Kidney (tissue), 14 donors: Measurements from ENCODE around the gene FXYD4. TPM values are rescaled to one million over a fixed set of nuclear protein-coding genes. Genes with fewer than 3 reads are reported as not detected.

ENCODE experiments used
- DNase-seq, 5 donors: peaks; one replicate each; pipeline ENCODE4 v3.0.0-alpha.2; 2013 to 2020
- FAIRE-seq: peaks from 2 replicates; lab custom pipeline; 2012; peaks lifted over from hg19 to GRCh38; lab: Jason Lieb, UNC
- H3K27ac ChIP-seq, 2 donors: one replicate each; pipeline ENCODE4 v1.7.0; 2013; ENCODE audit warnings: low read depth in 2 of 2, low read length in 2 of 2, inconsistent platforms in 1 of 2
- H3K27me3 ChIP-seq: one replicate; pipeline ENCODE4 v1.7.1; 2013; ENCODE audit warnings: low read length, inconsistent platforms; ENCODE audit not compliant: control insufficient read depth, insufficient read depth
- H3K36me3 ChIP-seq, 3 donors: one replicate each; pipeline versions ENCODE4 v1.7.0 to v1.7.1; 2013; ENCODE audit warnings: low read length in 3 of 3, control low read depth in 1 of 3, inconsistent platforms in 1 of 3; ENCODE audit not compliant: insufficient read depth in 3 of 3, control insufficient read depth in 2 of 3
- H3K4me1 ChIP-seq, 3 donors: one replicate each; pipeline versions ENCODE4 v1.7.0 to v1.7.1; 2013; ENCODE audit warnings: low read length in 3 of 3, inconsistent platforms in 1 of 3, low read depth in 1 of 3; ENCODE audit not compliant: control insufficient read depth in 2 of 3, insufficient read depth in 2 of 3
- H3K4me3 ChIP-seq, 3 donors: one replicate each; pipeline versions ENCODE4 v1.7.0 to v1.8.1; 2013; ENCODE audit warnings: low read length in 3 of 3, control low read depth in 1 of 3, inconsistent platforms in 1 of 3
- H3K9ac ChIP-seq, 3 donors: one replicate each; pipeline versions ENCODE4 v1.7.0 to v1.7.1; 2013; ENCODE audit warnings: low read length in 3 of 3, control low read depth in 1 of 3, inconsistent platforms in 1 of 3
- H3K9me3 ChIP-seq, 3 donors: one replicate each; pipeline versions ENCODE4 v1.7.0 to v1.7.1; 2013; ENCODE audit warnings: low read length in 3 of 3, control low read depth in 1 of 3, inconsistent platforms in 1 of 3; ENCODE audit not compliant: control insufficient read depth in 2 of 3, insufficient read depth in 1 of 3
- intact Hi-C: fragments of 100-400 bp; cut with DNase I; formaldehyde crosslinking; loops from one replicate; pipeline ENCODE4 v1.11.1; 2022
- polyA plus RNA-seq: library from polyadenylated mRNA; stranded (reverse); fragments of 350-450 nt; fragmentation: Illumina TruSeq; extraction: RNeasy Lipid Tissue Mini Kit (QIAGEN cat#74804); gene quantifications from one replicate; pipeline ENCODE4 v1.2.3, GENCODE V29; 2014; ENCODE audit warnings: low read depth, low replicate concordance; ENCODE audit not compliant: insufficient read depth
- total RNA-seq: library from RNA; stranded (reverse); fragmentation: NEBNext Ultra II Directional; extraction: Animal tissue kit (Norgen Biotek cat#: 25700); gene quantifications from one replicate; pipeline ENCODE4 v1.2.1, GENCODE V29; 2021
- TF ChIP-seq, protein P1 (sequence below): IDR thresholded peaks from 3 replicates; pipeline ENCODE4 v1.5.1; 2012; ENCODE audit warnings: mild to moderate bottlenecking, moderate library complexity, borderline replicate concordance; ENCODE audit not compliant: insufficient read depth; ENCODE audit errors: extremely low read depth
- donor health status: control.
- donor health status: control.
- donor health status: control.
- donor health status: control.
- donor health status: control.
- donor health status: DM: yes; HTN: yes; CAD: no.
- donor health status: Normal renal cell carcinoma (clear cell type).

Gene FXYD4
- total and polyA plus RNA-seq, 2 donors from 2014 or later, result 109 to 392 TPM

DNA sequence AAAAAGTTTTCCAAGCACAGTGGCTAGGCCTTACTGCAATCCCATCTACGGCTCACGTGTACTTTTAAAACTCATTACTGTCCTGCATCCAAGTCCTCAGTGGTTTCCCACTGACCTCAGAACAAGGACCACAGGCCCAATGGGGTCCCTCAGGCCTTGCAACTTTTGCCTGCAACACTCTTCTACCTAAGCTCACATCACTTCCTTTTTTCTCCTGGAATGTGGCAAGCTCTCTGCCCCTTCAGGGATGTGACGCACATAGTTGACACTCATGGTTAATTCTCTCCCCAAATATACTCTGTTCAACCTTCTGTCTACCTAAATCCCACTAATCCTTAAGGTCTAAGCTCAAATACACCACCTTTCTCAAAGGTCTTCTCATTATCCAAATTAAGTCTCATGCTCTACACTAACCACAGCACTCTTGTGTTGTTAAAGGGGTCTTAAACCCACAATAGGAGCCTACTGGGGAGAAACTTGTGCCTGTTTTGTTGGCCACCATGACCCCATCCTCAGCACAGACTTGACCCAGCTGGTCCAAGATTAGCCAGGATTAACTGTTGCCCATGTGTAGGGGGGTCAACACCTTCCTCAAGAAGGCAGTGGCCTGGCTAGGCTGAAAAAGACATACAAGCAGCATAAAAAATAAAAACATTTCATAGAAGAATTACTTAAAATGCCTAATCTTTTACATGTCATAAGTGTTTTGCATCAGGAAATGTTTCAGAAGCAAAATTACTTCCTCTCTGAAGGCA, 22.3 kb downstream of the FXYD4 start:
- Histone ChIP-seq H3K36me3 (peaks cover 4 to 45% (median 28%) of the 10 kb centered on the region in 3 donors), H3K27ac (peak overlapping the region in 1 of 2 donors; percentile 1), H3K9ac (no peak overlapping the region), H3K9me3 (no peaks in the 10 kb centered on the region), H3K4me1 (peaks cover 0 to 23% (median 8%) of the 10 kb centered on the region in 3 donors), H3K4me3 (no peak overlapping the region), H3K27me3 (no peaks in the 10 kb centered on the region)
- intact Hi-C loops, result no loop called here
- TF ChIP-seq, protein P1, sequence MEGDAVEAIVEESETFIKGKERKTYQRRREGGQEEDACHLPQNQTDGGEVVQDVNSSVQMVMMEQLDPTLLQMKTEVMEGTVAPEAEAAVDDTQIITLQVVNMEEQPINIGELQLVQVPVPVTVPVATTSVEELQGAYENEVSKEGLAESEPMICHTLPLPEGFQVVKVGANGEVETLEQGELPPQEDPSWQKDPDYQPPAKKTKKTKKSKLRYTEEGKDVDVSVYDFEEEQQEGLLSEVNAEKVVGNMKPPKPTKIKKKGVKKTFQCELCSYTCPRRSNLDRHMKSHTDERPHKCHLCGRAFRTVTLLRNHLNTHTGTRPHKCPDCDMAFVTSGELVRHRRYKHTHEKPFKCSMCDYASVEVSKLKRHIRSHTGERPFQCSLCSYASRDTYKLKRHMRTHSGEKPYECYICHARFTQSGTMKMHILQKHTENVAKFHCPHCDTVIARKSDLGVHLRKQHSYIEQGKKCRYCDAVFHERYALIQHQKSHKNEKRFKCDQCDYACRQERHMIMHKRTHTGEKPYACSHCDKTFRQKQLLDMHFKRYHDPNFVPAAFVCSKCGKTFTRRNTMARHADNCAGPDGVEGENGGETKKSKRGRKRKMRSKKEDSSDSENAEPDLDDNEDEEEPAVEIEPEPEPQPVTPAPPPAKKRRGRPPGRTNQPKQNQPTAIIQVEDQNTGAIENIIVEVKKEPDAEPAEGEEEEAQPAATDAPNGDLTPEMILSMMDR, result no peak
- FAIRE-seq, result no peak
- DNase-seq, result no peak

DNA sequence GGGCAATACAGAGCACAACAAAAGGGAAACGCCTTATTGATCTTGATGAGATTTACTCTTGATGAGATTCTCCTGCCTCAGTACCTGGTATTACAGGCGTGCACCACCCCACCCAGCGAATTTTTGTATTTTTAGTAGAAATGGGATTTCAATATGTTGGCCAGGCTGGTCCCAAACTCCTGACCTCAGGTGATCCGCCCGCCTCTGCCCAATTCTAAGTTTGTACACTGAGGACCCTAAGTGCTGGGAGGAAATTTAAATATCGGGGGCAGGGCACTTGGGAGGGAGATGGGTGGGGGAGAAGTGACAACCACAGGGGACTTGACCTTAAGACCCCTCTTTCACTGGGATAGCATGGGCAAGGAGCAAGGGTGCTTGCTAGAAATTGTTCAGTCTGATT, 23.4 kb downstream of the FXYD4 start:
- H3K9ac ChIP-seq, result peak overlapping the region in 1 of 3 donors; percentile 36
- TF ChIP-seq, protein P1, result no peak
- peaks cover 0 to 29% (median 13%) of the 10 kb centered on the region in 3 donors for H3K4me1 ChIP-seq
- DNase-seq (no peak), FAIRE-seq (no peak)
- no peaks in the 10 kb centered on the region for H3K27me3 ChIP-seq
- intact Hi-C loops, result no loop called here
- H3K4me3 ChIP-seq, result peak overlapping the region; percentile 60 to 86 (median 82)
- H3K9me3 ChIP-seq, result no peaks in the 10 kb centered on the region
- H3K27ac ChIP-seq, result no peak overlapping the region
- H3K36me3 ChIP-seq, result peaks cover 4 to 36% (median 24%) of the 10 kb centered on the region in 3 donors

DNA sequence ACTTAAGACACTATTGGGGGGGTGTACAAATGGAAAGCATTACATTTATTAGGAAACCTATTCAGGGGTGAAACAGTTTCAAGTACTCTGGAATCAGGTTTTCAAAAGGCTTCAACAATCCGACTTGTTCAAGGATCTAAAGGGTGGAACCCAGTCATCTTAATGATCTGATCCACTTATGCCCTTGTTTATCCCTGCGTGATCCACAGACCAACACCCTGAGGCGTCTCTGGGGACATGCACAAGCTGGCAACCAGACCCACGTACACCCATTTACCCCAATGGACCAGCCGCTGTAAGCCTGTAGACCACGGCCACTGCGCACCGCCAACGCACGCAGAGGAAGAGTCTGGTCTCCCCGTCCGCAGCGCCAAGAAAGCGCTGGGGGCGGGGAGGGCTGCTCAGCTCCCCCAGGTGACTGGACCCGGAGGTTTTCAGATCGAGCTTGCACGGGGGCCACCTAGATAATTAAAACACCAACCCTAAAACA, 24.2 kb downstream of the FXYD4 start:
- intact Hi-C loops, result no loop called here
- H3K36me3 ChIP-seq, result peaks cover 4 to 30% (median 16%) of the 10 kb centered on the region in 3 donors
- peaks cover 0 to 25% (median 13%) of the 10 kb centered on the region in 3 donors for H3K4me1 ChIP-seq
- H3K4me3 ChIP-seq, result peak overlapping the region; percentile 60 to 86 (median 82)
- TF ChIP-seq, protein P1, result no peak
- no peaks in the 10 kb centered on the region for H3K9me3 ChIP-seq
- peak overlapping the region; percentile 1 to 37 (median 36) for H3K9ac ChIP-seq
- H3K27ac ChIP-seq, result peak overlapping the region; percentile 97
- H3K27me3 ChIP-seq, result no peaks in the 10 kb centered on the region
- FAIRE-seq, result no peak
- peak in 3 of 5 donors; percentile 20 to 70 (median 54) for DNase-seq
